NCI-H345 treated with DMSO at 0.1 percent for 48 hours (cell line): ENCODE measurements around the gene TRIM45.
"Not testable (repeated sequence)": the region's sequence is repeated elsewhere in the genome, so short reads cannot be mapped to it uniquely, and the experiment has no call there.

Experiments
- DNase-seq: peaks from one replicate; lab custom pipeline; 2025; ENCODE audit not compliant: unreplicated experiment; lab: John Stamatoyannopoulos, UW

Gene TRIM45, protein sequence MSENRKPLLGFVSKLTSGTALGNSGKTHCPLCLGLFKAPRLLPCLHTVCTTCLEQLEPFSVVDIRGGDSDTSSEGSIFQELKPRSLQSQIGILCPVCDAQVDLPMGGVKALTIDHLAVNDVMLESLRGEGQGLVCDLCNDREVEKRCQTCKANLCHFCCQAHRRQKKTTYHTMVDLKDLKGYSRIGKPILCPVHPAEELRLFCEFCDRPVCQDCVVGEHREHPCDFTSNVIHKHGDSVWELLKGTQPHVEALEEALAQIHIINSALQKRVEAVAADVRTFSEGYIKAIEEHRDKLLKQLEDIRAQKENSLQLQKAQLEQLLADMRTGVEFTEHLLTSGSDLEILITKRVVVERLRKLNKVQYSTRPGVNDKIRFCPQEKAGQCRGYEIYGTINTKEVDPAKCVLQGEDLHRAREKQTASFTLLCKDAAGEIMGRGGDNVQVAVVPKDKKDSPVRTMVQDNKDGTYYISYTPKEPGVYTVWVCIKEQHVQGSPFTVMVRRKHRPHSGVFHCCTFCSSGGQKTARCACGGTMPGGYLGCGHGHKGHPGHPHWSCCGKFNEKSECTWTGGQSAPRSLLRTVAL

DNA sequence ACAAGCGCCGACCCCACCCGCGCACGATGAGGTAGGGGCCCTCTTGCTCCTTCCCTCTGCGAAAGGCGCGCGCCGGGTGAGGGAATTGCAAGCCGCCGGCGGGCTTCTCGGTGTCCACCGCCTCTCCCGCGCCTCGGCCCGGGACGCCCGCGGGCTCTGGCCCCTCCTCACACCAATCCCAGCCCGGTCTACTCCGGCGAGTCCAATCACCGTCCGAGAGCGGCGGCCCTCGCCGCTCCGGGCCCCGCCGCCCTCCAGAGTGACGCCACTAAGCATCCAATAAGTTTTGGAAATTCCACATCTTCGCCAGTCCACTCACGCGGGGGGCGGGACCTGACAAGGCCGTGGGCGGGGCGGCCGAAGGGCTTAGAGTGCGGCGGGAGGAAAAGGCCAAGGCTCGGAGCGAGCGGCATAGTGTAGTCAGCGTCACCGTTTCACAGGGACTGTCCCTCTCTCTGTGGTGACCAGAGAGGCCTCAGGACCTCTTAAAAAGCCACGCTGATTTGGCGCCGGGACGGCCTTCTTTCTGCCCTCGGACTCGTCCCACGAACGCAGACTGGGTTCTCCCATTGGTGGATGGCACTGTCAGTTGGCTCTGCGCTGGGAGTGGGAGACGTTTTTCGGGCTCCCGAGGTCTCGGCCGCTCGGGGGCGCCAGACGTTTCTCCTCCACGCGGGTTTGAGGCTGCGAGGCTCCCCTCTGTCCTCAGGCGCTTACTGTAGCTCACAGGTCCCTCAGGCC, at the start of gene TRIM45:
TRIM45 (minus strand) TSS at position 161 of the 741 bp plus-strand sequence. CDS start 548 bp downstream, outside the sequence.
- peak; percentile 91 for DNase-seq

DNA sequence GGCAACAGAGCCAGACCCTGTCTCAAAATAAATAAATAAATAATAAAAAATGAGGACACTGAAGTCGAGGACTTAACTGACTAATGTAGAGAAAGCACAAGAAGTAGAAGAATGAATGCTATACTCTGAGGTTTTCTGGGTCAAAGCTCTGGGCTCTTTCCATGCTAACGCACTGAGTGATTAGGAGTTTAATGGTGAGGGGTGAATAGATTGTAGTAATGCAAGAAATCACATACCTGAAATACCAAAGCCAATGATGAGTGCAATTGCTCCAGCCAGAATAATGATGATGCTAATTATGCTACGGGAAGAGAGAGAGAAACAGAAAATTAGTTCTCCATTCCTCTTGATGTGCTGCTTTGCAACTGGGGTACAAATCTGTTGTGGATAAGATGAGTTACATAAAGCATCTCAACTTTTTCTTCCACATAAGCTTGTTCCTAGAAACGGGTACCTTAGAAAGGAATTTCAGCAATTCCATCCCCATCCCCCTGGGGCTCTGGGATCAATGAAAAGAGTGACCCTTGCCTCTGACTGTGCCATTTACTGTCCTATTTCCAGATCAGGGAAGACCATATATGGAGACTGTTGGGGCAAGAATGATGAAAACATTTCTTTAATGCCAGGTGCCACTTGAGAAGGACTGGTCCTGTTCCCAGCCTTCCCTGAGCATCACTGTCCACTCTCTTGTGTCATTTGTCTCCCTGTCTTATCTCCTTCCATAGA, 48.5 kb upstream of the TRIM45 start:
- DNase-seq = no peak

DNA sequence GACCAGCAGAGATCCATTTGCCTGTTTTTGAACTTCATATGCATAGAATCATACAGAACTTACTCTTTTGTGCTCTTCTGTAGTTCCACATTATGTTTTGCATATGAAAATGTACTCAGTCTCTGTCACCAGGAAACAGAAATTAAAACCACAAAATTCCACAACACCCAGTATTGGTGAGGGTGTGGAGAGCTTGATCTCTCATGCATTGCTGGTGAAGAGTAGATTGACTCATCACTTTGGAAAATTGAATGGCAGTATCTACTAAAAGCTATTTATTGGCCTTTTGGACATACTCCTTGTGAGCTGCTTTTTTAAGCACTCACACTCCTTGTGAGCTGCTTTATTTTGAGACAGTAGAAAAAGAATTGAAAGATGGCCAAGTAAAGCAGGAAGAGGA, 45.9 kb upstream of the TRIM45 start:
- DNase-seq = no peak

DNA sequence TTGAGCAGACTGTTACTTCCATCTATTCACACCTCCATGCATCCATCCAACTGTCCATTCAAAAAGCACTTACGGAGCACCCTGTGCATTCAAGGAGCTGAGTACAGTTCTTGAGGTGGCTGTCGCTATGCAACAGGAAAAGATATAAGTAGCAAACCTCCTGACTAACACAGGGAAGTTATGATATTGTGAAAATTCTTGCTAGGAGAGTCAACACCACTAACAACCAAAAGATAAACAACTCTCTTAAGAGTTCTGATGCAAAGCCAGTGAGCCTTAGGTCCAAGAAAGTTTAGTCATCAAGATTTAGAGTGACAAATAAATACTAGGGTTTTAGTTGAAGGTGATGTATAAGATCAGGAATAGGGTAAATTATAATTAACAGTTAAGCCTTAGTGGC, 44.5 kb upstream of the TRIM45 start:
- DNase-seq = no peak

DNA sequence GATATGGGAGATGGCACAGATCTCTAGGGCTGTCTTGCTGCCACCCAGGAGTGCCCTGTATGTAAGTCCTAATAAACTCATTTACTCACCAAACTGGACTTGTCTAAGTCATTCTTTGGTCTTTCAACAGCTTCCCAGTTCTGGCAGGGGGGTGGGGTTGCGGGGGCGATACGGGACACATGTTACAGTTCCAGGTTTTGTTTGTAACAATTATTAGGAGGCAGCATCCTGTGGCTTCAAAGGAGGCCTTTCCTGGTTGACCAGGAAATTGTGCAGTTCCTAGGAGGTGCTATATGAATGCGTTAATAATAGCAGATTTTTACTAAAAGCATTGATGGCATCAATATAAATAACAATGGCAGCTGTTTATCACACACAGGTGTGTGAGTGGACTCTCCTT, 42.7 kb upstream of the TRIM45 start:
- no peak for DNase-seq

DNA sequence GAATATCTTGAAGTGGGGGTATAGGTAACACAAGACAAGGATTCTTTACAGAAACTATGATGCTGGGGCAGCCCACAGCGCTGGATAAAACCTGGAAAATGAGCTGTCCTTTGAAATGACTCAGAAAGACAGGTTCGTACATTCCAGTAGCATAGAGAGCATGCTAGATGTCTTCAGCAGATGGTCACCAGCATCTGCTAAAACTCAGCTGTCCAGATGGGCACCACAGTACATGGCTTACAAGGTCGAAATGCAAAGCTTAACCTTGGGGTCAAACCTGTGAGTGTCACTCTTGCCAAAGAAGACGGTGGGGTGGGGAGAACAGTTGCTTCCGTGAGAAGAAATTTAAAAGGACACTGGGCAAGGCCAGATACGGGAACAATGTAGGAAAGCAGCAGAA, 41.3 kb upstream of the TRIM45 start:
- DNase-seq = no peak

DNA sequence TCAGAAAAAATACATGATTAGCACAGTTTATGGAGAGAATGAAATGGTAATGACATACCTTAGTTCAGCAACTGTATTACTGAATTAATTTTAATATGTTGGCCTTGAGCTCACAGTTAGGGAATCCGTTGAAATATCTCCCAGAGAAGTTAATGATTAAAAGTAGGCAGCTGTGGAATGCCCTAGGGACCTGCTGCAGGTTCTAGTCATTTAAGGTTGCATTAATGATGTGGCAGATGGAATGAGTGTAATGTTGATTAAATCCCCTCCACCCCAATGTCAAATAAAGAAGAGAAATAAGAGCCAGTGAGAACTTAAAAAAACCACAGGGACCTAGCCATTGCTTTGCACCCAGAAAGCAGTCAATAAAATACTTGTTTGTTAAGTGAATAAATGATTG, 40.3 kb upstream of the TRIM45 start:
- DNase-seq = no peak

DNA sequence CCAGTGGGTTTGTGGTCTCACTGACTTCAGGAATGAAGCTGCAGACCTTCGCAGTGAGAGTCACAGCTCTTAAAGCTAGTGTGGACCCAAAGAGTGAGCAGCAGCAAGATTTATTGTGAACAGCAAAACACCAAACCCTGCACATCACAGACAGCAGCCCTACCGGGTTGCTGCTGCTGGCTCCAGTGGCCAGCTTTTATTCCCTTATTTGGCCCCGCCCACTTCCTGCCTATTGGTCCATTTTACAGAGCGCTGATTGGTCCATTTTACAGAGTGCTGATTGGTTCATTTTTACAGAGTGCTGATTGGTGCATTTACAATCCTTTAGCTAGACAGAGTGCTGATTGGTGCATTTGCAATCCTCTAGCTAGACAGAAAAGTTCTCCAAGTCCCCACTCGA, 29.8 kb upstream of the TRIM45 start:
- not testable (repeated sequence) for DNase-seq

DNA sequence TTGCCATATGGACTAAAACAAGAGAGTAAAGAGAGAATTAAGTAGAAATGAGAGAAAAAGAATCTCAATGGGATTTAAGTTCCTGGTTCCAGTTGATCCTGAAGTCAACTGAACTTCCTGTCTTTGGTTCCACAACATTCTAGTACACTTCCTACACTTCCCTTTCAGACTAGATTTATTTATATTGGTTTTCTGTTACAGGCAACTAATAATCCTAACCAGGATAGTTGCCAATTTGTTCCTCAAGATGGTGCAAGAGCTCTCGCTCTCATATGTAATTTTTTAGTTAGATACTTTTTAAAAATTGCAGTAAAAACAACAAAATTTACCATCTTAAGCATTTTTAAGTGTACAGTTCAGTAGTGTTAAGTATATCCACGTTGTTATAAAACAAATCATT, 28.8 kb upstream of the TRIM45 start:
- DNase-seq = no peak

DNA sequence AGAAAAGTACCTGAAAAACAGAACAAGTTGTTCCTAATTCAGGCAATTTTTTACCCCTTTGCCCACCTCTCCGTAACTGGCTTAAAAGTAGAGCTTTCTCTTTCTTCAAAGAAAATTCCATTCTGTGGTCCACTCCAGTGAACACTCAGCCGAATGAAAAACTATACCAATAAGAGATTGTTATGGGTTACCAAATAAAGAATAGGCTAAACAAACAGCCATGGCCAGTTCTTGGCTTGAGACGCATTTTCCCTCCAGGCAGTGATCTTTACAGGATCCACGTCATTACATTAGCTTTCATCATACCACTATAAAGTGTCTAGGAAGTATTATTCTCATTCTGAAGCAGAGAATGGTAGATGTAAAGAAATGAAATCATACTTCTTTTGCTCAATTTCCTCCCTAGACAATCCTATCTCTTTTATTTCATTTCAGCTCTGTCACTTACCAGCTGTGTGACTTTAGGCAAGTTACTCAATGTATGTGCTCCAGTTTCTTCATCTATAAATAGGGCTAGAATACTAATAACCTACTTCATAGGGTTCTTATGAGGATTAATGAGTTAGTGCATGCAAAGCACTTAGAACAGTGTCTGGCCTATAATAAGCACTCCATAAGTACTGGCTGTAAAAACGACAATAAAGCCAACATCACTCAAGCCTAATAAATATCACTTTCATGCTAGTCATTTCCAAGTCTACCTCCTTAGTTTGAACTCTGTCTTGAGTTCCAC, 26.5 kb upstream of the TRIM45 start:
- no peak for DNase-seq

DNA sequence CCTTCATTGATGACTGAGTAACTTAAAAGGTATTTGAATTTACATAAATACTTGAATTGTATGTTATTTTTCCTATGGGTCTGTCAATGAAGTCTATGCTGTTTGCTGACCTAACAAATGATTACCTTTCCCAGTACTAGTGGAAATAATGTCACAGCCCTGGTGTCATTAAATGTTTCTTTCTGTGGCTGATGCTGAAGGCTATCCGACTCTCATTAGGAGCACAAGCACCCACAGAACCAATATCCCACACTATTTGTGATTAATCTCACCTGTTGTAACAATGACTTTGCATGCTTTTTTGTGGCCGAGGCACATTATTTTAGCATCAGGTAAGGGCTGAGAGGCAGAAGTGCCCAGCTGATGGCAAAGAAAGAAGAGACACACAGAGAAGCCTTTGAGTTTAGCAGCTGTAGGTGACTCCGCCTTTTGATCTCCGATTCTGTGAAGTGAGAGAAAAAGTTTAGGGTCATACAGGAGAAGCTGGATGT, 25.8 kb upstream of the TRIM45 start:
- DNase-seq = no peak

DNA sequence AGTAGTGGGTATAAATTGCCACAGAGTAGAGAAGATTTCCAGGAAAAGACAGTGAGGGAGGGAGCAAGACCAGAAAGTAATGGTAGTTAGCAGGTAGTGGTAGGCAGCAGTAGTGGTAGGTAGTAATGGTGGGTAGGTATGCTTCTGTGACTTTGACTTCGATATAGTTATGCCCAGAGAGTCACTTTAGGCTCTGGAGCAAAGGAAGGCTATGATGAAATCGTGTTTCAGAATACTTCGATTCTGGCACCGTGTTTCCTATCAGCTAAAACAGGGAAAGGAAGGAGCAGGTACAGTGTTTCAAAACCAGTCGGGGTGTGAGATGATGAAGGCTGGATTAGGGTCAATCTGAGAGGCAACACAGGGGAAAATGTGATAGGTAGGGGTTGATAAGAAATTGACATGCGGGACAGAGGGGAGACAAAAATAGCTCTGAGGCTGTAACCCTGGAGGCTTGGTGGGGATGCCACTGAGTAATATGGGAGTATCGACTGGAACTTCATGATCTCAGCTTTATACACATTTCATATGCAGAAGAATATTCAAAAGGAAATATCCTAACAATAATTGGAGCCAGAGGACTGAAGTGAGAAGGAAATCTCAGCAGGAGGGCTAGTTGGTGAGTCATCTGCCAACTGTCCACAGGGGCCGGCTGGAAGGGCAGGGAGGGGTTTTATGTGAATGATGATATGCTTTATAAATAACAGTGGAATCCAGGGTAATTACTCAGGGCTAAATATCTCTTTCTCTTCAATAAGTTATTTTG, 25.2 kb upstream of the TRIM45 start:
- DNase-seq = no peak

DNA sequence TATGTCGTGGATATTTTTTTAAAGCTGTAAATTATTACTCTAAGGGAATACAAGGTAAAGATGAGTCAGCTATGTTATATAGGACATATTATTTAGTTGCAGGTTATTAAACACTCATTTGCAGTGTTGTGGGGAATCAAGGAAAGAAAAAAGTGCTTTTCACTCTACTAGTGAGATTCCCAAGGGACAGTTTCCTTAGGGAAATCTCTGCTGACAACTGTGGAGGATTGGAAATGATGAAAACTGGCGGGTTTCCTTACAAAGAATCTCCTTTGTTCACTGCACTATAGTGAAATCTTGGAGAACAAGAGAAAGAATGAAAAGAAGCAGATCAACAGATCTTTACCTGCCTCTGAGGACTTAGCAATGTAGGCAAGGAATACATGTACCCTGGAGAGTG, 24.5 kb upstream of the TRIM45 start:
- no peak for DNase-seq

DNA sequence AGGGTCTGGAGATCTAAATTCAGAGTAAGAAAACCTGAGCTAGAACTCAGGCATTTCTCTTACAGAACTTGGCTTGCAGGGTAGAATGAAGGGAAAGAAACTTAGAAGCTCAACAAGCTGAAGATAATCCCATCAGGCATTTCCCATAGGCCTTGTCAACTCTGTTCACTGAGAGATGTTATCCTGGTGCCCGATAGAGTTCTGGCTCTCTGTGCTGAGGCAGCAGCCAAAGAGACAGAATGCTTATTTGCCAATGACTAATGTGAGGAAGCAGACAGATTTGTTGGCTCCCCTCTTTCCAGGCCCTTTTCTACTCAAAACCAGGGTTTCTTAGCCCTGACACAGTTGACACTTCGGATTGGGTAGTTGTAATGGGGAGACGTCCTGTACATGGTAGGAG, 22.3 kb upstream of the TRIM45 start:
- no peak for DNase-seq

DNA sequence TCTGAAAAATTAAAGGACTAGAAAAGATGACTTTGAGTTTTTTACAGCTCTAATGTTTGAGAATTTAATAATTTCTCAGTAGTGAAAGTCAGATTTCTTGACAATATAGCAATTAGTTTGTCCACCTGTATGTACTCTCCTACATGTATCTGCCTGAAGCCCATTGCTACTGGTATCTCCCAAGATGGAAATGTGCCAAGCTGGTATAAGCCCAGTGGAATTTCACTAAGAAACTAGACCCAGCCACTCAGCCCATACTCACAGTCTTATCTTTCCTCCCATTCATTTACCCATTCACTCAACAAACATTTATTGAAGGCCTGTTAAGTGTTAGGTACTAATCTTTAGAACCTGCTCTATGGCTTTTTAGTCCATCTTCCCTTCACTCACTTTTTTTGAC, 21.6 kb upstream of the TRIM45 start:
- DNase-seq = no peak

DNA sequence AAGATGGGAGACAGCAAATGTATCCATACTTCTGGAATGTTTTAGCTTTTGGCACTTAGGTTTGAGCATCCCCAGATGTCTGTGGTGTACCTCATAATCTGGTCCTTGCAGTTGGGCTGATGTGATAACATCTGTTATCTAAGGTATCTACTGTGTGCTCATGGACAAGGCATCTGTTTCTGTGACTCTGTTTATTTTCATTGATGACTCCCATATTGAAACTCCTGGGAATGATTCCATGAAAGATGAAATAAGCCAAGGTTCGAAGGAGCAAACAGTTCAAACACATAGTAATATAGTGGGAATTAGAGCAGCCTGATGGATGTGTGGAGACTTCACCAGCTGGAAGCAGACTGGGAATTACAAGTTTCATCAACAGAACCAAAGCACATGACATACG, 20.7 kb upstream of the TRIM45 start:
- DNase-seq = no peak

DNA sequence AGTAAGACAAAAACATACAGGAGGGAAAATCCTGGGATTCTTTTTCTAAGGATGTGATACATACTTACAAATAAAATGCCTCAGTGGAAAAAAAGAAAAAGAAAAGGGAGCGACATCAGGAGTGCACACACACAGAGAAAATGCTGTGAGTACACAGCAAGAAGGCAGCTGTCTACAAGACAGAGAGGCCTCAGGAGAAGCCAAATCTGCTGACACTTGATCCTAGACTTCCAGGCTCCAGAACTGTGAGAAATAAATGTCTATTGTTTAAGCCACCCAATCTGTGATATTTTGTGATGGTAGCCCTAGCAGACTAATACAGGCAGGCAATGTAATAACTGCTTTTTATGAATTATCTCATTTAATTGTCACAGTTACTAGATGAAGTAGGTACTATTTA, 17.0 kb upstream of the TRIM45 start:
- no peak for DNase-seq

DNA sequence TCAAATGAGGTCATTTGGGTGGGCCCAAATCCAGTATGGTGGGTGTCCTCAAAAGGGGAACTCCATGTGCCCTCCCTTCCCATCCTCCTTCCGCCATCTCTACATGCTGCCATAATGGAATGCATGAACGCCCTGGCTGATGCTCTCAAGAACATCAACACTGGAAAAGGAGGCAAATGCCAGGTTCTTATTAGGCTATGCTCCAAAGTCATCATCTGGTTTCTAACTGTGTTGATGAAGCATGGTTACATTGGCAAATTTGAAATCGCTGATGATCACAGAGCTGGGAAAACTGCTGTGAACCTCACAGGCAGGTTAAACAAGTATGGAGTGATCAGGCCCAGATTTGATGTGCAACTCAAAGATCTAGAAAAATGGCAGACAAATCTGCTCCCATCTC, 16.6 kb upstream of the TRIM45 start:
- DNase-seq = no peak

DNA sequence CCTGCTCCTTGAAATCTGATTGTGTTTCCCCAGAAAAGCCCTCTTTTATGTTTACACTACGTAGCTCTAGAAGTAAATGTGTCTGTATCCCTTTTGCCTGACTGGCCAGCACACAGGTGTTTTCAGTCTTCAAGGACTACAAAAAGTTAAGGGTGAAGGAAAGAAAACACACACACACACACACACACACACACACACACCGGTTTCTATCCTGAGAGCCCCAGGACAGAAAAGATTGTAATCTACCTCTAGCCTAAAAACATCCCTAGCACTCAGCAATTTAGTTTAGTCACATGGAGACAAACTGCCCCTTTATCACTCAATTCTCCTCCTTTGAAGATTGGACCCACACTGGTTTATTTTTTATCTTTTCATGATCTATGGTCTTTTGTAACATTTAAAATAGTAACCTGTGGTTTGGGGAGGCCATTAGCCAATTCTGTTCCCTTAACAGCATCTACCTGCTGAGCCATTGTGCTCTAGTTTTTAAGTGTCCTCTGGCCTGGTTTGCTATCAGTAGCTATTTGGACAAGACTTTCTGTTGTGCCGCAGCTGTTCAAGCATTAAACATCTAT, 15.8 kb upstream of the TRIM45 start:
- DNase-seq = no peak

DNA sequence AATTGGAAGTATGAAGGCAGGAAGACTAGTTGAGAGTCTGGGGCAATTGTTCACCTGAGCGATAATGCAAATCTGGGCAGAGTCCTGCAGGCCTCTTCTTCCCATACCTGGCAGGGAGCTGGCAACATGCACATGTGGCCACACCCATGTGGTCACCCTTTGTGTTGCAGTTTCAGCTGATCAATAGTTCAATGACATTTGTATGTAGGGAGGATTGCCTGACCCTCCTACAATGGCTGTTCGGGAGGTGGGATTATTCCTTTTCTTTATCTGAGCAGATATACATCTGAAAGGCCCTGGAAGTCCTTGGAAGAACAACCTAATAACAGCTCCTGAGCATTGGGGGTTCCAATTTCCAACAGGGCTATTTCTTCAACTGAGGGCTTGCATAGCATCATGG, 15.2 kb upstream of the TRIM45 start:
- DNase-seq = no peak
